Stimulated activated CD8-positive, alpha-beta memory T cell treated with anti-CD3 and anti-CD28 coated beads, Interleukin-2, amount 100 ng/mL, for 48 hours (primary cell): ENCODE measurements around the gene PNPLA8.
"Not testable (repeated sequence)": the region's sequence is repeated elsewhere in the genome, so short reads cannot be mapped to it uniquely, and the experiment has no call there.

Experiments used
- DNase-seq, 2 donors: peaks; one replicate each; pipeline ENCODE4 v3.0.0-alpha.2; 2020; ENCODE audit warnings: low read depth in 2 of 2

The PNPLA8 gene

GRCh38 chr7:108468246-108468645 is 57.7 kb downstream of the PNPLA8 start:
- no peak for DNase-seq

- DNase-seq, result no peak
These were observed 58.5 kb downstream of the PNPLA8 start for GRCh38 chr7:108467391-108467790.

GRCh38 chr7:108466322-108466721 is 59.6 kb downstream of the PNPLA8 start:
- DNase-seq, result not testable (repeated sequence)

- DNase-seq, result no peak
These were observed 61.2 kb downstream of the PNPLA8 start for GRCh38 chr7:108464743-108465142.

- DNase-seq, result no peak
These were observed 62.3 kb downstream of the PNPLA8 start for GRCh38 chr7:108463613-108464012.

- no peak for DNase-seq
These were observed 64.1 kb downstream of the PNPLA8 start for GRCh38 chr7:108461840-108462239.

- no peak for DNase-seq
These were observed 65.0 kb downstream of the PNPLA8 start for GRCh38 chr7:108460964-108461363.

GRCh38 chr7:108459922-108460551 is 65.9 kb downstream of the PNPLA8 start:
- DNase-seq, result no peak

GRCh38 chr7:108457871-108458270 is 68.1 kb downstream of the PNPLA8 start:
- no peak for DNase-seq

GRCh38 chr7:108456845-108457540 is 68.9 kb downstream of the PNPLA8 start:
- no peak for DNase-seq

- DNase-seq, result peak; percentile 10 to 34
These were observed 69.8 kb downstream of the PNPLA8 start, which contains the start of gene NRCAM for GRCh38 chr7:108455998-108456677. Gene NRCAM, minus strand, starts transcription at chr7:108456436. Its CDS starts 216,372 bp downstream, at chr7:108240064.

- DNase-seq, result no peak
These were observed 70.4 kb downstream of the PNPLA8 start for GRCh38 chr7:108455551-108455997.

- peak in 1 of 2 donors; percentile 18 for DNase-seq
These were observed 71.0 kb downstream of the PNPLA8 start for GRCh38 chr7:108454674-108455550.

GRCh38 chr7:108454317-108454673 is 71.6 kb downstream of the PNPLA8 start:
- DNase-seq, result no peak

GRCh38 chr7:108453320-108453719 is 72.6 kb downstream of the PNPLA8 start:
- no peak for DNase-seq

- no peak for DNase-seq
These were observed 73.2 kb downstream of the PNPLA8 start for GRCh38 chr7:108452707-108453106.

- no peak for DNase-seq
These were observed 74.6 kb downstream of the PNPLA8 start for GRCh38 chr7:108451296-108451848.

- DNase-seq, result no peak
These were observed 75.8 kb downstream of the PNPLA8 start for GRCh38 chr7:108450160-108450559.

GRCh38 chr7:108449521-108449920 is 76.4 kb downstream of the PNPLA8 start:
- no peak for DNase-seq

- DNase-seq, result no peak
These were observed 77.1 kb downstream of the PNPLA8 start for GRCh38 chr7:108448584-108449505.
